GM19468 (cell line): ENCODE measurements around the gene GINS1.
"Not testable (repeated sequence)": the region's sequence is repeated elsewhere in the genome, so short reads cannot be mapped to it uniquely, and the experiment has no call there.

Experiments
- ATAC-seq: cut with Tn5 transposase; IDR thresholded peaks from one replicate; pipeline ENCODE4 v1.9.1; 2021; ENCODE audit warnings: mild to moderate bottlenecking, moderate library complexity, moderate number of reproducible peaks; ENCODE audit not compliant: unreplicated experiment; ENCODE audit errors: extremely low read depth

The GINS1 gene

DNA sequence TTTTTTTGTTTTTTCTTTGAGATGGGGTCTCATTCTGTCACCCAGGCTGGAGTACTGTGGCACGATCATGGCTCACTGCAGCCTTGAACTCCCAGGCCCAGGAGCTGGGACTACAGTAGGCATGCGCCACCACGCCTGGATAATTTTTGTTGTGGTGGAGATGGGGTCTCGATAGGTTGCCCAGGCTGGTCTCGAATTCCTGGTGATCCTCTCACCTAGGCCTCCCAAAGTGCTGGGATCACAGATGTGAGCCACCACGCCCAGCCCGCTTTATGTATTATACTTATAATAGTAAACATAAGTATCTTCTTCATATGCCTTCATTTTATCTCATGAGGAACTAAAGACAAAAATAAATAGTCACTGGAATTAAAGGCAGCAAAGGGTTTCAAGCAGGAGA lies 63.5 kb downstream of the GINS1 start:
- no peak for ATAC-seq

DNA sequence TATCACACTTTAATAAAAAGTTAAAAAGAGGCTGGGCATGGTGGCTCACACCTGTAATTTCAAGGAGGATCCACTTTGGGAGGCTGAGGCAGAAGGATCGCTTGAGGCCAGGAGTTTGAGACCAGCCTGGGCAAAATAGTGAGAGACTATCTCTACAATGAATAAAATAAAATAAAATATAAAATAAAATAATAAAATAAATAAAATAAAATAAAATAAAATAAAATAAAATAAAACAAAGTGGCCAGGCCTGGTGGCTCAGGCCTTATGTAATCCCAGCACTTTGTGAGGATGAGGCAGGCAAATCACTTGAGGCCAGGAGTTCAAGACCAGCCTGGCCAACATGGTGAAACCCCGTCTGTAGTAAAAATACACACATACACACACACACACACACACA lies 65.8 kb downstream of the GINS1 start:
- ATAC-seq = not testable (repeated sequence)

DNA sequence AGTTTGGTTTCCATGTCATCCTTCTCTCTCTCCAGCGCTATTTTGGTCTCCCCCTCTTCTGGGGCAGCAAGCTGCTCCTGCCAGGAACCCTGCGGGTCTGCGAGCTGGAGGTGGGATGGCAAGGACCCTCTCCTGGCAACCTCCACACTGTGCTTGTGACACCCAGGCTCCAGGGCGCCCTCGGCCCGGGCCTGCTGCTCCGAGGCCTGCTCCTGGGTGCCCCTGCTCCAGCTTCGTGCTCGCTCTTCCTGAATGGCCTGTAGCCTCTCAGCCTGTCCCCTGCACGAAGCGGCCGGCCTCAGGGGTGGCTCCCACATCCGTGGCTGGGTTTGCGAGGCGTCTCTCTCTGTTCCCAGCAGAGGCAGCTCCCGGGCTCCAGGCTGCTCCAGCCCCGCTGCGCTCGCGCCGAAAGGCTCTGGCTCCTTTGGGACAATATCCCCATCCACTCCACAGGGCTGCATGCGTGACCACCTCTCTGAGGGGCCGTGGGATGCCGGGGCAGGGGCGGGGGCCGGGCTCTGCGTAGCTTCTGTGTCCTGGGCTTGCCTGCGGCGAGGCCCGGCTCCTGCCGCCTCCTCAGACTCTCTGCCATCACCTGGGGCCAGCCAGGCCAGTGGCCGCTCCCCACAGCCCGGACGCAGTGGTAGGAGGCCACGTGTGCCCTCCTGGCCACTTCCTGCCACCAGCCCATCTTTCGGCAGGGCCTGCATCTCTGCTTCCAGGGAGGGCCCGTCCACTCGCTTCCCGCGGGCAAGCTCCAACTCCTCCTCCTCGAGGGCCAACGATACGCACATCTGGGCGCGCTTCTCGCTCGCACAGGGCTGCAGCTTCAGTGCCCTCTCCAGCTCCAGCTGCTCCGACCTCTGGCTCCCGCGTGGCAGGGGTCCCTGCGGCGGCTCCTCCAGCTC lies 68.9 kb downstream of the GINS1 start:
- no peak for ATAC-seq

- no peak for ATAC-seq
These were observed 69.8 kb downstream of the GINS1 start for GRCh38 chr20:25477014-25477882.

- ATAC-seq = no peak
These were observed 71.6 kb downstream of the GINS1 start for GRCh38 chr20:25478889-25479568.

GRCh38 chr20:25479638-25480037 lies 72.2 kb downstream of the GINS1 start:
- ATAC-seq = no peak

GRCh38 chr20:25480156-25480555 lies 72.7 kb downstream of the GINS1 start:
- no peak for ATAC-seq

- ATAC-seq = no peak
These were observed 73.3 kb downstream of the GINS1 start for GRCh38 chr20:25480797-25481196.

DNA sequence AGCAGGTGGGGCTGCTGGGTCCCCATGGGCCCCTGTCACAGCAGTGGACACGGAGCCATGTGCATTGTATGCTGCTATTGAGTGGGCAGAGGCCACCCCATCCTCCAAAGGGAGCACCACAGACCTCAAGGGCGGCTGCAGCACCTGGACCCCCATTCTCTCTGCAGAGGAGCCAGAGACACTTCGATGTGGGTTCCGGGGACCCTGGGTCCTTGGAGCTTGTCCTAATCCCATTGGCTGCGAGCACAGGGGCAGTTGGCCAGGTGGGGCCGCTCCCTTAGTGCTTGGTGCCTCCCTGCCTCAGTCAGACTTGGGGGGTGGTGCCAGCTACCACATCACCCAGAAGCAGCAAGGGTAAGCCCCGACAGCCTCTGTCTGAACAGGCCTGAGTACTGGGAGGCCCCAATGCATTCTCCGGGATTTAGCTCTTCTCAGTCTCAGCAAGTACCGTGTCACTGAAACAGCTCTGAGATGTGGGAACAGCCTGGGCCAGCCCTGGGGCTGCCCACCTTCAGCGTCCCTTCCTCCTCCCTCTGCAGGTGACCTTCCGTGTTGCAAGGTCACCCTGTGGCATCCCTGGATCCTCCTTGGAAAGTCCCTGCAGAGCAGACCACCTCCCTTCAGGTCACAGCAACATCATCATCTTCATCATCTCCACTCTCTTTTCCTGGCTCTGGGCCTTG lies 73.9 kb downstream of the GINS1 start:
- ATAC-seq = no peak

GRCh38 chr20:25481918-25482253 lies 74.4 kb downstream of the GINS1 start:
- no peak for ATAC-seq

- no peak for ATAC-seq
These were observed 76.1 kb downstream of the GINS1 start for GRCh38 chr20:25483431-25484132.

DNA sequence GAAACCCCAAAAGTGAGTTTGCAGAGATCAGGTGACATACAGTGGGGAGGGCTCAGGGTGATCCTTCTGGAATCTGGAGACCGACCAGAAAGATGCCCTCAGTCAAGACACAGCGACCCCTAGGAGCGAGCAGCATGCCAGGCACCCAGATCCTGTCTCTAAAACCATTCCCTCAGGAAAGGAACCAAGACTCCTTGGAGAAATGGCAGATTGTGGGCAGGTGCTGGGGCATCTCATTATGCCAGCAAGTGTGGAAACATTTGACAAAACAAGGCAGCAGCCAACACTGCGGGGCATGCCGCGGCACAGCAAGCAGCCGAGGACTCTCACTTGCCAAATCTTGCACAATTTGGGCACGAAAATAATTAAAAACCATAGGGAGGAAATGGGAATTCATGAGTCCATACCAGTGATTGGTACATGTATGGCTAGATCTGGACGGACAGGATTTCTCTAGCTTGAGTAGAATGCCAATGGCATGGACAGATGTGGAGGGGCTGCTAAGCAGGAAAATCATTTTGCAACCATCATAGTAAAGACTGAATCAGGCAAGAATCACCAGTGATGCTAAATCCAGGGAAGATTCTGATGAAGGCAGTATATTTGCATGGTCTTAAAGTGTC lies 76.9 kb downstream of the GINS1 start:
- no peak for ATAC-seq

GRCh38 chr20:25484911-25485511 lies 77.5 kb downstream of the GINS1 start:
- no peak for ATAC-seq

- ATAC-seq = no peak
These were observed 78.4 kb downstream of the GINS1 start for GRCh38 chr20:25485872-25486271.

- no peak for ATAC-seq
These were observed 78.9 kb downstream of the GINS1 start for GRCh38 chr20:25486377-25486776.

GRCh38 chr20:25487306-25487705 lies 79.8 kb downstream of the GINS1 start:
- no peak for ATAC-seq

DNA sequence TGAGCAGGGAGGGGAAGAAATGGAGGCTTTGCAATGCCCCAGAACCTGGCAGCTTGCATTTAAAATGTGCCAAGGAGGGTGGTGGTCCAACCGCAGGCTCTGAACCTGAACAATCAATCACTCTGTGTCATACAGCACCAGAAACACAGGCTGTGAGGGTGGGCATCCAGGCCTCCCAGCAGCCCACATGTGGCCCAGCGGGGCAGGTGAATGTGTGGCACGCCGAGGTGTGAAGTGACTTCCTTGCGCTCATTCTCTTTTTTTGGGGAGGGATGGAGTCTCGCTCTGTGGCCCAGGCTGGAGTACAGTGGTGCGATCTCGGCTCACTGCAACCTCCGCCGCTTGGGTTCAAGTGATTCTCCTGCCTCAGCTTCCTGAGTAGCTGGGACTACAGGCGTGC lies 80.5 kb downstream of the GINS1 start:
- ATAC-seq = no peak

DNA sequence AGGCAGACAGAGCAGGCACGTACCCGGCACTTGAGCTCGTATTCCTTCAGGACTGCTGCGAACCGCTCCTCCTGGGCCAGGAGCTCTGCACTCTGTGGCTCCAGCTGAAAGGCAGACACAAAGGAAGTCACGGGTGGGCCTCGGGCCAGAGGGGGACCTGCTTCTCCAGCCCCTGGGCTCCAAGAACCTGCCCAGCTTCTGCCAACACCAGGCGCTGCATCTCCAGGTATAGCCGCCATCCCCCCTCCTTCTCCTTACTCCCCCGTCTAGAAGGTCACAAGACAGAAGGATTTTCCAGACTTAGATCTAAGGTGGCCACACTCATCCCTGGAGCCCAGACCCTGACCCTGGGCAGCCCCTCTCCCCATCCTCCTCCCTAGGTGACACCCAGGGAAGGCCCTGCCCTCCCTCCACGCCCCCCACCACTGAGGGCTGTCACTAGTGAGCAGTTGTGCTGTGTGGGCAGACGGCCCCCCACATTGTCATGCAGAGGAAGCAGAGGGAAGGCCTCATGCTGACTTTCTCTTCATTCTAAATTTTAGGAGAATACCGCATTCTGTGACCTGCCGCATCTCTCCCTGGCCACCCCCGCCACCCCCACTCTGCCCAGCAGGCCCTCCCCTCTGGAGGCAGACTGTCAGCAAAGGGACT lies 81.9 kb downstream of the GINS1 start:
- ATAC-seq = no peak
